ENCODE results near the gene EFNA2. TPM values are rescaled to one million over a fixed set of nuclear protein-coding genes. Genes with fewer than 3 reads are reported as not detected.

Gene EFNA2
- total RNA-seq, 4 donors from 2014 or later, result not detected

- DNase-seq (ENCODE audit: low spot score in 2 of 2), result no peak
- 77 to 81% methylated on average over 16 to 17 of the region's 17 CpGs for WGBS, 2 donors
- TF ChIP-seq POLR2A (IDR thresholded peaks at IDR 0.05) (no peak), CTCF (IDR thresholded peaks at IDR 0.05) (no peak)
- intact Hi-C loops (cut with DNase I; ENCODE audit: low total_unique reads), result no loop called here
- H3K4me3 ChIP-seq (ENCODE audit: low read depth, poor library complexity, severe bottlenecking), result no peak overlapping the region
These were observed 6.9 kb downstream of the EFNA2 start for GRCh38 chr19:1292419-1293151.

DNA sequence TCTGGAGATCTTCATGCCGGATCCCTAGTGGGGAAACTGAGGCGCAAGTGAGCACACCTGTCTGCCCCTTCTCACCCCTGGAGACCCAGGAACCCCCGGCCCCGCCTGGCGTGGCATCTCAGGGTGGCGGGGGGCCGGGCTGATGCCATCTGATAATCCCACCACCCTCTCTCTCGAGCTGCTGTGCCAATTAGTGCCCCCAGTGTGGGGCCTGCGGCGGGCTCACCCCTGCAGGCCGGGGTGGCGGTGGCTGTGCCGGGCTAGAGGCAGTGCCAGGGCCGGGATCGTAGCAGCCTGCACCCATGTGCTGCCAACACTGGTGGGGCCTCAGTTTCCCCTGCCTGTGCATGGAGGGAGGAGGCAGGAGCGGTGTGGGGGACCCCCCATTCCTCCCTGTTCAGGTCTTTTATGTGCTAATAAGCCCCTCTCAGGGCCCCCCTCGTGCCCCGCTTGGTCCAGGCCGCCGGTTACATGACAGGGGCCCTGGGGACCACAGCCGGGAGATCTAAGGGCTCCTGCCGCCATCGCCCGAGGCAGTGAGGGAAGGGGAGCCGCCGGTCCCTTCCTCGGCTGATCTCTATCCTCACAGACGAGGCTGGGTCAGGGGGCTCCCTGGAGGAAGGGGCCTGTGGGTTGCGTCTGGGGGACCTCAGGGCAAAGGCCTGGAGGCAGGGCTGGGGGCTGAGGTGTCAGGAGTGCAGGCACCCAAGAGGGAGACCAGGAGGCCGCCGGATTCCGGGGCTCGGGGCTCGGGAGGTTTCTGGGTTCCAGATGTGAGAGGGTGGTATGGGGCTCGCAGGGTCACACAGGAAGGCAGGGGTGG is 8.3 kb downstream of the EFNA2 start:
- DNase-seq (ENCODE audit: low spot score in 2 of 2), result no peak
- 52 to 56% methylated on average over 30 to 34 of the region's 35 CpGs for WGBS, 2 donors
- intact Hi-C loops (cut with DNase I; ENCODE audit: low total_unique reads), result no loop called here

DNA sequence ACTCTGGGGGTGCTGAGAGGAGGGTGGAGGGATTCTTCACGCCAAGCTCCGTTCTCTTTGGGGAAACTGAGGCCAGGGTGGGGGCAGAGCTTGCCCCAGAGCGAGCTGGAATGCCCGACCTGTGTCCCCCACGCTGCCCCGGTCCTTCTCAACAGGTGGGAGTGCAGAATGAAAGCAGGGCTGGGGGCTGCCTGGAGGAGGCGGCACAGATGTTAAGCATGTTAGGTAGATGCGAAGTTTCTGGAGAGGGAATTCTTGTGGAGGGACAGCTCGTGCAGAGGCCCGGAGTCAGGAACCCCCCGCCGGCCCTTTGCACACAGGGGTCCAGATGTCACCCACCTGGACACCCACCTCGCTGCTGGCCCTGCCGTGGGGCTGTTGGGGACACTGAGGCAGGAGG is 9.0 kb downstream of the EFNA2 start:
- 56 to 74% methylated on average over 10 to 14 of the region's 14 CpGs for WGBS, 2 donors
- intact Hi-C loops (cut with DNase I; ENCODE audit: low total_unique reads), result no loop called here
- TF ChIP-seq POLR2A (IDR thresholded peaks at IDR 0.05) (no peak), CTCF (IDR thresholded peaks at IDR 0.05) (no peak)
- no peak for DNase-seq (ENCODE audit: low spot score in 2 of 2)
- no peak overlapping the region for H3K4me3 ChIP-seq (ENCODE audit: low read depth, poor library complexity, severe bottlenecking)

More for the DNA sequence above, 8.3 kb downstream of the EFNA2 start:
- TF ChIP-seq POLR2A (IDR thresholded peaks at IDR 0.05), result no peak
- TF ChIP-seq CTCF (IDR thresholded peaks at IDR 0.05), result no peak
- no peak overlapping the region for H3K4me3 ChIP-seq (ENCODE audit: low read depth, poor library complexity, severe bottlenecking)

DNA sequence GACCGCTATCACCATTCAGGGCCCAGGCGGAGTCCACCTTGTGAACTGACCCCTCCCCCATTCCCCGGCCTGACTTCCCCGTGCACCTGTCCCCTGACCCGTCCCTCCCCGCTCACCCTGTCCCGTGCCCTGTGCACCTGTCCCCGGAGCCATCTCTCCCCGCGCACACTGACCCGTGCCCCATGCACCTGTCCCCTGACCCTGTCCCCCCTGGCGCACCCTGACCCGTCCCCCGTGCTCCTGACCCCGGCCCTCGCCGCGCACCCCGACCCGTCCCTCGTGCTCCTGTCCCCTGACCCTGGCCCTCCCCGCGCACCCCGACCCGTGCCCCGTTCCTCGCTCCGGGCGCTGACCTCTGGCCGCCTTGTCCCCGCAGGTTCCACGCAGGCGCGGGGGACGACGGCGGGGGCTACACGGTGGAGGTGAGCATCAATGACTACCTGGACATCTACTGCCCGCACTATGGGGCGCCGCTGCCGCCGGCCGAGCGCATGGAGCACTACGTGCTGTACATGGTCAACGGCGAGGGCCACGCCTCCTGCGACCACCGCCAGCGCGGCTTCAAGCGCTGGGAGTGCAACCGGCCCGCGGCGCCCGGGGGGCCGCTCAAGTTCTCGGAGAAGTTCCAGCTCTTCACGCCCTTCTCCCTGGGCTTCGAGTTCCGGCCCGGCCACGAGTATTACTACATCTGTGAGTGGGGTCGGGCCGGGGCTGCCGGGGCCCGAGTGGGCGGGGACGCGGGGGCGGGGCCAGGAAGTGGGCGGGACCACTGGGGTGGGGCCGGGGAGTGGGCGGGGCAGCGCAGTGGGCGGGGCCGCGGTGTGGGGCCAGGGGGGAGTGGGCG is 9.7 kb downstream of the EFNA2 start:
- WGBS, 2 donors, result 20 to 26% methylated on average over 13 to 38 of the region's 82 CpGs
- no peak for DNase-seq (ENCODE audit: low spot score in 2 of 2)
- TF ChIP-seq CTCF (IDR thresholded peaks at IDR 0.05) (no peak), POLR2A (IDR thresholded peaks at IDR 0.05) (no peak)
- H3K4me3 ChIP-seq (ENCODE audit: low read depth, poor library complexity, severe bottlenecking), result no peak overlapping the region
- intact Hi-C loops (cut with DNase I; ENCODE audit: low total_unique reads), result no loop called here

GRCh38 chr19:1296078-1296477 is 10.4 kb downstream of the EFNA2 start:
- intact Hi-C loops (cut with DNase I; ENCODE audit: low total_unique reads), result no loop called here
- no peak overlapping the region for H3K4me3 ChIP-seq (ENCODE audit: low read depth, poor library complexity, severe bottlenecking)
- WGBS, 2 donors, result 76 to 78% methylated on average over 12 to 13 of the region's 13 CpGs
- no peak for TF ChIP-seq CTCF (IDR thresholded peaks at IDR 0.05)
- TF ChIP-seq POLR2A (IDR thresholded peaks at IDR 0.05), result no peak
- DNase-seq (ENCODE audit: low spot score in 2 of 2), result no peak
